Esophagus (tissue), 2 donors: ENCODE data around the gene SLC38A11. TPM values are rescaled to one million over a fixed set of nuclear protein-coding genes. Genes with fewer than 3 reads are reported as not detected.
A peak's percentile ranks its signal among the peaks of the same experiment; 100 is the strongest.
"Not testable (repeated sequence)": the region's sequence is repeated elsewhere in the genome, so short reads cannot be mapped to it uniquely, and the experiment has no call there.

Experiments
- H3K27ac ChIP-seq, 2 donors: one replicate each; pipeline ENCODE4 v1.5.1; 2013; ENCODE audit warnings: low read depth in 2 of 2, mild to moderate bottlenecking in 2 of 2, inconsistent platforms in 1 of 2, low read length in 1 of 2, moderate library complexity in 1 of 2
- H3K27me3 ChIP-seq, 2 donors: one replicate each; pipeline ENCODE4 v1.6.1; 2013; ENCODE audit warnings: low read length in 2 of 2, control low read depth in 1 of 2, mild to moderate bottlenecking in 1 of 2; ENCODE audit not compliant: insufficient read depth in 2 of 2, control insufficient read depth in 1 of 2
- H3K36me3 ChIP-seq, 2 donors: one replicate each; pipeline ENCODE4 v1.6.1; 2013; ENCODE audit warnings: low read length in 1 of 2; ENCODE audit not compliant: control insufficient read depth in 2 of 2, insufficient read depth in 2 of 2
- H3K4me1 ChIP-seq, 2 donors: one replicate each; pipeline ENCODE4 v1.6.1; 2013; ENCODE audit warnings: low read length in 1 of 2; ENCODE audit not compliant: control insufficient read depth in 2 of 2, insufficient read depth in 2 of 2
- H3K4me3 ChIP-seq, 2 donors: one replicate each; pipeline ENCODE4 v1.5.1; 2013; ENCODE audit warnings: low read length in 2 of 2, mild to moderate bottlenecking in 2 of 2, low read depth in 1 of 2, moderate library complexity in 1 of 2
- H3K9me3 ChIP-seq, 2 donors: one replicate each; pipeline ENCODE4 v1.6.1; 2013; ENCODE audit warnings: mild to moderate bottlenecking in 2 of 2, low read depth in 1 of 2, low read length in 1 of 2, moderate library complexity in 1 of 2; ENCODE audit not compliant: control insufficient read depth in 2 of 2, insufficient read depth in 1 of 2
- WGBS, 2 donors: extraction: QIAGEN DNeasy Blood & Tissue Kit; methylation state at CpG; one replicate each; pipeline ENCODE4 v1.1.7; 2013; 5-methylcytosine and 5-hydroxymethylcytosine counted together
- polyA plus RNA-seq, 2 donors: library from polyadenylated mRNA; stranded (reverse); fragments of 200-250 nt; gene quantifications; one replicate each; pipeline ENCODE4 v1.2.3, GENCODE V29; 2013
- donor health status: healthy with polysubstance abuse.
- donor health status: Bipolar disorder and iron deficiency.

Gene SLC38A11
- polyA plus RNA-seq, result under 1 TPM; 0.21 to 0.41 TPM

- Histone ChIP-seq H3K27me3 (no peaks in the 10 kb centered on the region), H3K27ac (no peak within 1 kb of the TSS), H3K36me3 (no peaks in the 10 kb centered on the region), H3K4me1 (no peaks in the 10 kb centered on the region), H3K4me3 (peak within 1 kb of the TSS; percentile 34 to 47), H3K9me3 (no peaks in the 10 kb centered on the region)
- 16 to 18% methylated on average over 34 of the region's 34 CpGs for WGBS, 2 donors
These were observed at the start of gene SLC38A11 for GRCh38 chr2:164954954-164955701. Gene SLC38A11 (minus strand): TSS chr2:164955525. CDS start chr2:164955247, 278 bp downstream.

GRCh38 chr2:165003443-165004130, 48.3 kb upstream of the SLC38A11 start:
- no peak overlapping the region for H3K4me3 ChIP-seq
- no peaks in the 10 kb centered on the region for H3K36me3 ChIP-seq
- no peak overlapping the region for H3K27ac ChIP-seq
- WGBS, 2 donors, result 87 to 90% methylated on average over 24 of the region's 24 CpGs
- H3K4me1 ChIP-seq, result peaks cover 0 to under 1% of the 10 kb centered on the region in 2 donors
- H3K27me3 ChIP-seq, result no peaks in the 10 kb centered on the region
- no peaks in the 10 kb centered on the region for H3K9me3 ChIP-seq

GRCh38 chr2:165002638-165003037, 47.3 kb upstream of the SLC38A11 start:
- whole genome bisulfite sequencing, 2 donors, result 64 to 65% methylated on average over 1 of the region's 1 CpG
- Histone ChIP-seq H3K27ac (no peak overlapping the region), H3K4me1 (no peaks in the 10 kb centered on the region), H3K36me3 (no peaks in the 10 kb centered on the region), H3K27me3 (no peaks in the 10 kb centered on the region), H3K9me3 (no peaks in the 10 kb centered on the region), H3K4me3 (no peak overlapping the region)

GRCh38 chr2:164994664-164995299, 39.5 kb upstream of the SLC38A11 start:
- not testable (repeated sequence) for H3K4me3 ChIP-seq
- WGBS, 2 donors, result 94 to 95% methylated on average over 38 to 43 of the region's 43 CpGs

GRCh38 chr2:164993287-164994016, 38.1 kb upstream of the SLC38A11 start:
- H3K27ac ChIP-seq, result no peak overlapping the region
- no peaks in the 10 kb centered on the region for H3K27me3 ChIP-seq
- no peak overlapping the region for H3K4me3 ChIP-seq
- no peaks in the 10 kb centered on the region for H3K36me3 ChIP-seq
- WGBS, 2 donors, result 81 to 86% methylated on average over 19 of the region's 19 CpGs
- no peaks in the 10 kb centered on the region for H3K4me1 ChIP-seq
- no peaks in the 10 kb centered on the region for H3K9me3 ChIP-seq

More at GRCh38 chr2:164994664-164995299, 39.5 kb upstream of the SLC38A11 start:
- not testable (repeated sequence) for H3K27ac ChIP-seq, H3K36me3 ChIP-seq, H3K4me1 ChIP-seq, H3K9me3 ChIP-seq, H3K27me3 ChIP-seq

- 0 to 1% methylated on average over 5 of the region's 5 CpGs for WGBS, 2 donors
These were observed 37.5 kb upstream of the SLC38A11 start for GRCh38 chr2:164992818-164993217.

GRCh38 chr2:164992093-164992454, 36.7 kb upstream of the SLC38A11 start:
- not testable (repeated sequence) for H3K36me3 ChIP-seq, H3K4me1 ChIP-seq, H3K4me3 ChIP-seq, H3K27me3 ChIP-seq, H3K9me3 ChIP-seq
- H3K27ac ChIP-seq, result peak overlapping the region; percentile 80 to 85

More at GRCh38 chr2:164992818-164993217, 37.5 kb upstream of the SLC38A11 start:
- Histone ChIP-seq H3K4me1 (no peaks in the 10 kb centered on the region), H3K27ac (no peak overlapping the region), H3K27me3 (no peaks in the 10 kb centered on the region), H3K36me3 (no peaks in the 10 kb centered on the region), H3K4me3 (no peak overlapping the region), H3K9me3 (no peaks in the 10 kb centered on the region)

GRCh38 chr2:164991361-164992092, 36.2 kb upstream of the SLC38A11 start:
- not testable (repeated sequence) for H3K36me3 ChIP-seq, H3K27me3 ChIP-seq, H3K9me3 ChIP-seq, H3K4me1 ChIP-seq, H3K4me3 ChIP-seq
- H3K27ac ChIP-seq, result peak overlapping the region; percentile 80 to 85

- not testable (repeated sequence) for H3K36me3 ChIP-seq, H3K9me3 ChIP-seq, H3K27me3 ChIP-seq, H3K4me1 ChIP-seq, H3K4me3 ChIP-seq
- peak overlapping the region in 1 of 2 donors; percentile 85 for H3K27ac ChIP-seq
These were observed 35.6 kb upstream of the SLC38A11 start for GRCh38 chr2:164990953-164991352.
